ENCODE measurements around the gene ADISSP.

ADISSP gene

GRCh38 chr20:3778976-3779375, 11.4 kb upstream of the ADISSP start:
- DNase-seq = no peak

GRCh38 chr20:3777716-3778629, 10.4 kb upstream of the ADISSP start:
- peak; percentile 53 for DNase-seq

GRCh38 chr20:3777381-3777715, 9.8 kb upstream of the ADISSP start:
- no peak for DNase-seq

GRCh38 chr20:3775457-3776108, 8.0 kb upstream of the ADISSP start:
- DNase-seq = no peak

- DNase-seq = no peak
Observed at GRCh38 chr20:3771552-3772058, 4.1 kb upstream of the ADISSP start.

GRCh38 chr20:3768342-3769130, 983 bp upstream of the ADISSP start:
- DNase-seq = peak; percentile 73

- no peak for DNase-seq
Observed at GRCh38 chr20:3767110-3767426, 485 bp downstream of the ADISSP start.

GRCh38 chr20:3766422-3767109, 987 bp downstream of the ADISSP start:
- no peak for DNase-seq

GRCh38 chr20:3765171-3765882, 2.2 kb downstream of the ADISSP start:
- no peak for DNase-seq

- no peak for DNase-seq
Observed at GRCh38 chr20:3764659-3765058, 2.9 kb downstream of the ADISSP start.

GRCh38 chr20:3763671-3764601, 3.6 kb downstream of the ADISSP start:
- no peak for DNase-seq

- no peak for DNase-seq
Observed at GRCh38 chr20:3760655-3761348, 6.8 kb downstream of the ADISSP start.

- DNase-seq = no peak
Observed at GRCh38 chr20:3759884-3760283, 7.7 kb downstream of the ADISSP start.

- no peak for DNase-seq
Observed at GRCh38 chr20:3759316-3759823, 8.2 kb downstream of the ADISSP start.

GRCh38 chr20:3758566-3758965, 9.0 kb downstream of the ADISSP start:
- DNase-seq = no peak

- DNase-seq = no peak
Observed at GRCh38 chr20:3757268-3757667, 10.3 kb downstream of the ADISSP start.

- DNase-seq = no peak
Observed at GRCh38 chr20:3755814-3756480, 11.6 kb downstream of the ADISSP start.

GRCh38 chr20:3755269-3755668, 12.3 kb downstream of the ADISSP start:
- DNase-seq = no peak

GRCh38 chr20:3754276-3754630, 13.3 kb downstream of the ADISSP start:
- DNase-seq = no peak
